A673 (cell line): ENCODE data around the gene NLN. TPM values are rescaled to one million over a fixed set of nuclear protein-coding genes. Genes with fewer than 3 reads are reported as not detected.

ENCODE experiments used
- BruUV-seq: library from RNA; stranded (reverse); fragments of 400-500 nt; replicated peaks from 2 replicates; lab custom pipeline; 2021; lab: Mats Ljungman, UMichigan
- CTCF ChIA-PET: fragments of 300-600 bp; sonication (Branson Sonifier 250); formaldehyde crosslinking; loops from one replicate; lab custom pipeline; 2022; ENCODE audit warnings: antibody characterized with exemption; lab: Charles Lee
- POLR2A ChIA-PET: fragments of 300-600 bp; sonication (Branson Sonifier 250); formaldehyde crosslinking; loops from one replicate; lab custom pipeline; 2022; ENCODE audit warnings: antibody characterized with exemption; ENCODE audit not compliant: low non-redundant PET; lab: Charles Lee
- DNase-seq: peaks from one replicate; pipeline ENCODE4 v3.0.0-alpha.2; 2015; ENCODE audit warnings: low spot score
- H3K27ac ChIP-seq: fragments of 200-600 bp; sonication (generic); 2 replicates; pipeline ENCODE4 v1.5.1; 2016; ENCODE audit warnings: mixed run types, low read depth, mild to moderate bottlenecking, mixed read lengths, antibody characterized with exemption, low read length; ENCODE audit not compliant: poor library complexity, severe bottlenecking
- H3K27me3 ChIP-seq: fragments of 200-600 bp; sonication (generic); replicated peaks from 2 replicates; pipeline ENCODE4 v1.6.1; 2017; ENCODE audit warnings: mixed run types, low read depth, mild to moderate bottlenecking, mixed read lengths, antibody characterized with exemption, low read length; ENCODE audit not compliant: insufficient read depth, poor library complexity
- H3K36me3 ChIP-seq: fragments of 200-600 bp; sonication (generic); 2 replicates; pipeline ENCODE4 v1.6.1; 2016; ENCODE audit warnings: mixed run types, mild to moderate bottlenecking, mixed read lengths, antibody characterized with exemption, low read length; ENCODE audit not compliant: insufficient read depth, poor library complexity, severe bottlenecking
- H3K4me1 ChIP-seq: fragments of 200-600 bp; sonication (generic); 2 replicates; pipeline ENCODE4 v1.6.1; 2017; ENCODE audit warnings: mixed run types, mild to moderate bottlenecking, mixed read lengths, antibody characterized with exemption, low read length; ENCODE audit not compliant: insufficient read depth, poor library complexity, severe bottlenecking
- H3K4me3 ChIP-seq: fragments of 200-600 bp; sonication (generic); 2 replicates; pipeline ENCODE4 v1.5.1; 2016; ENCODE audit warnings: low read depth, mixed run types, mild to moderate bottlenecking, mixed read lengths, low read length; ENCODE audit not compliant: poor library complexity, severe bottlenecking
- H3K9me3 ChIP-seq: fragments of 200-600 bp; sonication (generic); 2 replicates; pipeline ENCODE4 v1.6.1; 2016; ENCODE audit warnings: mixed run types, low read depth, mild to moderate bottlenecking, mixed read lengths, antibody characterized with exemption, low read length; ENCODE audit not compliant: poor library complexity, severe bottlenecking
- EZH2 ChIP-seq: fragments of 200-600 bp; sonication (generic); IDR thresholded peaks from 2 replicates; pipeline ENCODE4 v1.6.1; 2017; ENCODE audit warnings: borderline replicate concordance, low read depth, mild to moderate bottlenecking, mixed read lengths, antibody characterized with exemption, low read length; ENCODE audit not compliant: poor library complexity, severe bottlenecking
- intact Hi-C: fragments of 100-400 bp; cut with micrococcal nuclease; formaldehyde crosslinking; loops from one replicate; pipeline ENCODE4 v1.10.0; 2022; ENCODE audit not compliant: unreplicated experiment
- total RNA-seq: library from RNA; stranded (reverse); gene quantifications from 2 replicates; pipeline ENCODE4 v1.2.3, GENCODE V29; 2021
- TF ChIP-seq, protein P1 (sequence below): fragments of 300-800, 200-600 bp; sonication (generic); conservative IDR thresholded peaks from 2 replicates; pipeline ENCODE4 v1.5.1; 2017; ENCODE audit warnings: low read depth, mild to moderate bottlenecking, antibody characterized with exemption, low read length, moderate library complexity, mixed read lengths

The NLN gene
- total RNA-seq, 1 experiment from 2014 or later, result 99.9 TPM

GRCh38 chr5:65749956-65750355 is 28.0 kb downstream of the NLN start:
- no peak for DNase-seq
- ChIA-PET POLR2A (no interaction called here), CTCF (no interaction called here)
- no peaks in the 10 kb centered on the region for H3K9me3 ChIP-seq
- TF ChIP-seq, protein P1, sequence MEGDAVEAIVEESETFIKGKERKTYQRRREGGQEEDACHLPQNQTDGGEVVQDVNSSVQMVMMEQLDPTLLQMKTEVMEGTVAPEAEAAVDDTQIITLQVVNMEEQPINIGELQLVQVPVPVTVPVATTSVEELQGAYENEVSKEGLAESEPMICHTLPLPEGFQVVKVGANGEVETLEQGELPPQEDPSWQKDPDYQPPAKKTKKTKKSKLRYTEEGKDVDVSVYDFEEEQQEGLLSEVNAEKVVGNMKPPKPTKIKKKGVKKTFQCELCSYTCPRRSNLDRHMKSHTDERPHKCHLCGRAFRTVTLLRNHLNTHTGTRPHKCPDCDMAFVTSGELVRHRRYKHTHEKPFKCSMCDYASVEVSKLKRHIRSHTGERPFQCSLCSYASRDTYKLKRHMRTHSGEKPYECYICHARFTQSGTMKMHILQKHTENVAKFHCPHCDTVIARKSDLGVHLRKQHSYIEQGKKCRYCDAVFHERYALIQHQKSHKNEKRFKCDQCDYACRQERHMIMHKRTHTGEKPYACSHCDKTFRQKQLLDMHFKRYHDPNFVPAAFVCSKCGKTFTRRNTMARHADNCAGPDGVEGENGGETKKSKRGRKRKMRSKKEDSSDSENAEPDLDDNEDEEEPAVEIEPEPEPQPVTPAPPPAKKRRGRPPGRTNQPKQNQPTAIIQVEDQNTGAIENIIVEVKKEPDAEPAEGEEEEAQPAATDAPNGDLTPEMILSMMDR, result no peak
- no peak for TF ChIP-seq EZH2
- H3K27ac ChIP-seq, result no peak overlapping the region
- no TSS peak for BruUV-seq
- H3K36me3 ChIP-seq, result no peaks in the 10 kb centered on the region
- intact Hi-C loops, result no loop called here
- no peak overlapping the region for H3K4me3 ChIP-seq
- H3K4me1 ChIP-seq, result peaks cover 4% of the 10 kb centered on the region
- H3K27me3 ChIP-seq, result no peaks in the 10 kb centered on the region

GRCh38 chr5:65750938-65751337 is 28.9 kb downstream of the NLN start:
- intact Hi-C loops, result no loop called here
- H3K9me3 ChIP-seq, result no peaks in the 10 kb centered on the region
- H3K27ac ChIP-seq, result no peak overlapping the region
- CTCF ChIA-PET, result no interaction called here
- no TSS peak for BruUV-seq
- DNase-seq, result no peak
- H3K27me3 ChIP-seq, result no peaks in the 10 kb centered on the region
- no peak overlapping the region for H3K4me3 ChIP-seq
- TF ChIP-seq EZH2, result no peak
- TF ChIP-seq, protein P1, result no peak
- peaks cover 4% of the 10 kb centered on the region for H3K4me1 ChIP-seq
- POLR2A ChIA-PET, result no interaction called here
- no peaks in the 10 kb centered on the region for H3K36me3 ChIP-seq

DNA sequence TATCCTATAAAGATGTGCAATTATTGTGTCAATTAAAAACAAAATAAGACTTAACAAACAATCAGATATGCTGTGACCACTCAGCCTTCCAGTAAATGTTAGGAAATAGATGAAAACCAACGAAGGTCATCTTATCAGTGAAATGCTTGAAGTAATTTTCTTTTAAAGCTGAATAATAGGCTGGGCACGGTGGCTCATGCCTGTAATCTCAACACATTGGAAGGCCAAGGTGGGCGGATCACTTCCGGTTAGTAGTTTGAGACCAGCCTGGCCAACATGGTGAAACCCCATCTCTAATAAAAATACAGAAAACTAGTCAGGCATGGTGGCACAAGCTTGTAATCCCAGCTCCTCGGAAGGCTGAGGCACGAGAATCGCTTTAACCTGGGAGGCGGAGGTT is 31.2 kb downstream of the NLN start:
- H3K4me1 ChIP-seq, result peaks cover 4% of the 10 kb centered on the region
- no peak for DNase-seq
- no TSS peak for BruUV-seq
- no peak overlapping the region for H3K4me3 ChIP-seq
- no peak overlapping the region for H3K27ac ChIP-seq
- ChIA-PET CTCF (no interaction called here), POLR2A (no interaction called here)
- no peaks in the 10 kb centered on the region for H3K36me3 ChIP-seq
- no peaks in the 10 kb centered on the region for H3K9me3 ChIP-seq
- intact Hi-C loops, result no loop called here
- H3K27me3 ChIP-seq, result no peaks in the 10 kb centered on the region
- TF ChIP-seq, protein P1, result no peak
- no peak for TF ChIP-seq EZH2
